G401 (cell line): ENCODE data around the gene ZNF683. TPM values are rescaled to one million over a fixed set of nuclear protein-coding genes. Genes with fewer than 3 reads are reported as not detected.
"Not testable (repeated sequence)": the region's sequence is repeated elsewhere in the genome, so short reads cannot be mapped to it uniquely, and the experiment has no call there.

Source experiments
- DNase-seq: peaks from one replicate; pipeline ENCODE4 v3.0.0-alpha.2; 2015; ENCODE audit warnings: low spot score
- in situ Hi-C: cut with HindIII; loops from 2 replicates; pipeline ENCODE4 v1.10.0; 2016; ENCODE audit warnings: low sequenced_read_pairs, mixed read lengths
- total RNA-seq: library from RNA; depleted of rRNA; stranded (reverse); fragments of >200 nt; shearing (Covaris generic); gene quantifications from 2 replicates; pipeline ENCODE4 v1.2.3, GENCODE V29; 2014

Gene ZNF683
- total RNA-seq, 1 experiment from 2014 or later = not detected

- in situ Hi-C loops = no loop called here
- no peak for DNase-seq
These were observed 26.1 kb downstream of the ZNF683 start for GRCh38 chr1:26346274-26347033.

GRCh38 chr1:26345718-26346117 is 26.8 kb downstream of the ZNF683 start:
- DNase-seq = no peak
- in situ Hi-C loops = no loop called here

GRCh38 chr1:26344147-26344920 is 28.2 kb downstream of the ZNF683 start:
- in situ Hi-C loops = loop anchor here (5.0 kb wide), 1 partner anchor 48 kb away; no protein-coding TSS in a partner anchor

GRCh38 chr1:26340047-26340481 is 32.5 kb downstream of the ZNF683 start:
- in situ Hi-C loops = loop anchor here (5.0 kb wide), 1 partner anchor 52 kb away; no protein-coding TSS in a partner anchor
- no peak for DNase-seq

More at GRCh38 chr1:26344147-26344920, 28.2 kb downstream of the ZNF683 start:
- no peak for DNase-seq

GRCh38 chr1:26338670-26339069 is 33.9 kb downstream of the ZNF683 start:
- in situ Hi-C loops = no loop called here

GRCh38 chr1:26337625-26338024 is 34.9 kb downstream of the ZNF683 start:
- no peak for DNase-seq
- in situ Hi-C loops = no loop called here

More at GRCh38 chr1:26338670-26339069, 33.9 kb downstream of the ZNF683 start:
- DNase-seq = no peak

GRCh38 chr1:26337206-26337535 is 35.4 kb downstream of the ZNF683 start:
- no peak for DNase-seq
- in situ Hi-C loops = no loop called here

- in situ Hi-C loops = no loop called here
- DNase-seq = peak; percentile 60
These were observed 35.9 kb downstream of the ZNF683 start for GRCh38 chr1:26336477-26337205.

GRCh38 chr1:26335774-26336476 is 36.6 kb downstream of the ZNF683 start:
- no peak for DNase-seq
- in situ Hi-C loops = no loop called here

GRCh38 chr1:26333312-26333711 is 39.2 kb downstream of the ZNF683 start:
- DNase-seq, in situ Hi-C loops: not testable (repeated sequence)

- in situ Hi-C loops = no loop called here
- no peak for DNase-seq
These were observed 42.3 kb downstream of the ZNF683 start for GRCh38 chr1:26330276-26330675.

GRCh38 chr1:26329380-26329779 is 43.2 kb downstream of the ZNF683 start:
- DNase-seq, in situ Hi-C loops: not testable (repeated sequence)

- no peak for DNase-seq
- in situ Hi-C loops = no loop called here
These were observed 44.0 kb downstream of the ZNF683 start for GRCh38 chr1:26328597-26328996.

GRCh38 chr1:26327956-26328362 is 44.6 kb downstream of the ZNF683 start:
- in situ Hi-C loops = no loop called here

GRCh38 chr1:26324550-26324949 is 48.0 kb downstream of the ZNF683 start:
- DNase-seq = no peak
- in situ Hi-C loops = no loop called here

More at GRCh38 chr1:26327956-26328362, 44.6 kb downstream of the ZNF683 start:
- no peak for DNase-seq

GRCh38 chr1:26323382-26323781 is 49.2 kb downstream of the ZNF683 start:
- no peak for DNase-seq
- in situ Hi-C loops = no loop called here

GRCh38 chr1:26322042-26322331 is 50.6 kb downstream of the ZNF683 start:
- DNase-seq = no peak
- in situ Hi-C loops = no loop called here

GRCh38 chr1:26321315-26322041 is 51.1 kb downstream of the ZNF683 start:
- in situ Hi-C loops = no loop called here

GRCh38 chr1:26320896-26321295 is 51.7 kb downstream of the ZNF683 start:
- in situ Hi-C loops = no loop called here
- DNase-seq = no peak

More at GRCh38 chr1:26321315-26322041, 51.1 kb downstream of the ZNF683 start:
- peak; percentile 85 for DNase-seq
